Stimulated activated CD4-positive, alpha-beta T cell treated with anti-CD3 and anti-CD28 coated beads, Interleukin-12 subunit alpha, Interleukin-12 subunit beta, amount 100 ng/mL, for 24 hours (primary cell): ENCODE results near the gene GPR3.

ENCODE experiments used
- DNase-seq, 2 experiments: peaks; one replicate each; pipeline ENCODE4 v3.0.0-alpha.2; 2020; ENCODE audit warnings: low read depth in 2 of 2

The GPR3 gene, protein sequence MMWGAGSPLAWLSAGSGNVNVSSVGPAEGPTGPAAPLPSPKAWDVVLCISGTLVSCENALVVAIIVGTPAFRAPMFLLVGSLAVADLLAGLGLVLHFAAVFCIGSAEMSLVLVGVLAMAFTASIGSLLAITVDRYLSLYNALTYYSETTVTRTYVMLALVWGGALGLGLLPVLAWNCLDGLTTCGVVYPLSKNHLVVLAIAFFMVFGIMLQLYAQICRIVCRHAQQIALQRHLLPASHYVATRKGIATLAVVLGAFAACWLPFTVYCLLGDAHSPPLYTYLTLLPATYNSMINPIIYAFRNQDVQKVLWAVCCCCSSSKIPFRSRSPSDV

DNA sequence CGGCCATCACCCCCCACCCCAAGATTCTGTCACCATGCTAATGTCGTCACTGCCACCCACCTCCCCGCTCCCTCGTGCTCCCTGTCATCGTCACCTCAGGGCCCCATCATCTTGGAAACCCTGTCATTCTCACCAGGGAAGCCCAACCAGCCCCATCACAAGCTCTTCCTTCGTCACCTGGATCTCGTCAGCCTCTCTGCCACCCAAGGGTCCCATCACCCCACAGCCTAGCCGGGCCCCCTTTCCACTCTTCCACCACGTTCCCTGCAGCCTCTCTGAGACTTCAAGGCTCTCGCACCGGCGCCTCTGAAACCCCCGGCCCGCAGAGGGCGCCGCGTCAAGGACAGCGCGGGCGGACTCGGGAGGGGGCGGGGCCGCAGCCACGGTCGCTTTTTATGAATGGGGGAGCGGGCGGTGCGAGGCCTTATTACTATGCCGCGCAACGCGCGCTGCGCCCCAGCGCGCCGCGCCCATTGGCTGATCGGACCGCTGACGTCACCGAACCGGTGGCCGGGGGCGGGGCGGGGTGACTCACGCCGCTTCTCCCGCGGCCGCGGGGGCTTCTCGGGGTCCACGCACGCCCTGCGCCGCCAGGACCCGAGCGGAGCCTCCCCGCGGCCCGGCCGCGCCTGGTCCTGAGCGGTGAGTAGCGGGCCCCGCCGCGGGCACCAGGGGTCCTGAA lies at the start of gene GPR3:
Gene GPR3, plus strand, starts transcription at position 527 of the 682 bp plus-strand sequence. CDS start 1,177 bp downstream, outside the sequence.
- DNase-seq: peak; percentile 87 to 93

DNA sequence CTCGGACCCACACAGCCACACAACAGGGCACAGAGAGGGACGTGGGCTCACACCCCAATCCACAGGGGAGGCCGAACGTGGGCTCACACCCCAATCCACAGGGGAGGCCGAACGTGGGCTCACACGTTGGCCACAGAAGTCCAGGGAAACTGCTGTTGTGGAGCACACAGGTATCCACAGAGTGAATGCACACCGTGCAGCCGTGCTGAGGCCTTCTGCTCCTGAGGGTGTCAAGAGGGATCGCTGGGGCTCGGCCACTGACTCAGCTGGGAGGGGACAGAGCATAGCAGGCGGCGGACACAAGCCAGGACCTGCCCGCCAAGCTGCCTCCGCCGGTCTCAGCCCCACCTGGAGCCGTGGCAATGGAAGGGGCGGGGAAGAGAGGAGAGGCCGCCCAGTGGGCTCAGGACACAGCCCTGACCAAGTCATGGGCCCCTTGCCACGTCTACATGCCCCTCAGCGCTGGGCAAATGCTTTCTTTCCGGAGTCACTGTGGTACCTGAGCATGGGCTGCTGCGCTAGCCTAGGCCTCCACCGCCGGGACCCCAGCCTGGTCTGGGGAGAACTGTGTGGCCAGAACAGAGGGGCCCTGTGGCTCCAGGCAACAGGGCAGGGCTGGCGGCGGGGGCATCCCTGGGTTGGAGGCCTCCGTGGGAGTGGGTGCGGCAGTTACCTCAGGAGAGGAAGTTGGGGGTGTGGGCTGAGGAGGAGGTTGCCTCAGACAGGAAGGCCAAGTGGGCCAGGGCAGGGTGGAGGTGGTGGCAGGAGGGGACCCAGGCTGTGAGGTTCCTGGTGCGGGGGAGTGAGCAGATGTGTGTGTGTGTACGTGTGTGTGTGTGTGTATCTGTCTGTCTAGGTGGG lies 49.4 kb upstream of the GPR3 start:
- DNase-seq: peak in 1 of 2 experiments; percentile 36

DNA sequence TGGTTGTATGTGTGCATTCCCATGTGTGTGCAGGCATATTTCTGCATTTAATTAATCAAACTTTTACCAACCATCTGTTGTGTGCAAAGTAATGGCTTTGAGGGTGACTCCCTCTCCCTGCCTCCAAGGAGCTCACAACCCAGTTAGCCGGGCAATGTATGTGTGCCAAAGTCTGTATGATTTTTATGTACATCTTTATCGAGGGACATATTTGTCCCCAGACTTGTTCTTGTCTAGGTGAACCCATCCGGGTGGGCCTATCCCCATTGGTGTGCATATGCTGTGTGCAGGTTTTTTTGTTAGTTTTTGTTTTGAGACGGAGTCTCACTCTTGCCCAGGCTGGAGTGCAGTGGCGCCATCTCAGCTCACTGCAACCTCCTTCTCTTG lies 48.8 kb upstream of the GPR3 start:
- DNase-seq: no peak

DNA sequence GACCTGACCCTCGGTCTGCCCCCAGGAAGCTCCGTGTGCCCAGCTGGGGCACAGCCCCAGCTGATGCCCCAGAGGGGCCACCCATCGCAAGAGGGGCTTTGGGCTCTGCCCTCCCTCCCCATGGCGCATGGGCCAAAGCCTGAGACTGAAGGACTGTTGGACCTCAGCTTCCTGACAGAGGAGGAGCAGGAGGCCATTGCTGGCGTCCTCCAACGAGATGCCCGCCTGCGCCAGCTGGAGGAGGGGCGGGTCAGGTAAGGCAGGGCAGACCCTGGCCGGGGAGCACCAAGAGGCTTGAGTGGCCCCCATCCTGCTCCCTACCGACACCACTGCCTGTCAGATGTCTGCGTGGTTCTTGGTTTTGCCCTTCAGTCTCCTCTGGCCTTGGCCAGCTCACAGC lies 47.1 kb upstream of the GPR3 start:
- no peak for DNase-seq

DNA sequence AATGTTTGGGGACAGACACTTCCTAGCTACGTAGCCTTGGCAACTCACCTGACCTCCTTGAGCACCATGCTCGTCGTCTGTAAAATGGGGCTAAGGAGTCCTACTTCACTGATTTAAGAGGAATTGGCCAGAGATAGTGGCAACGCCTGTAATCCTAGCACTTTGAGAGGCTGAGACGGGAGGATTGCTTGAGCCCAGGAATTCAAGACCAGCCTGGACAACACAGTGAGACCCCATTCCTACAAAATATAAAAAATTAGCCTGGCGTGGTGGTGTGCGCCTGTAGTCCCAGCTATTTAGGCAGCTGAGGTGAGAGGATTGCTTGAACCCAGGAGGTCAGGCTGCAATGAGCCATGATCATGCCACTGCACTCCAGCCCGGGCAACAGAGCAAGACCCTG lies 46.1 kb upstream of the GPR3 start:
- no peak for DNase-seq

DNA sequence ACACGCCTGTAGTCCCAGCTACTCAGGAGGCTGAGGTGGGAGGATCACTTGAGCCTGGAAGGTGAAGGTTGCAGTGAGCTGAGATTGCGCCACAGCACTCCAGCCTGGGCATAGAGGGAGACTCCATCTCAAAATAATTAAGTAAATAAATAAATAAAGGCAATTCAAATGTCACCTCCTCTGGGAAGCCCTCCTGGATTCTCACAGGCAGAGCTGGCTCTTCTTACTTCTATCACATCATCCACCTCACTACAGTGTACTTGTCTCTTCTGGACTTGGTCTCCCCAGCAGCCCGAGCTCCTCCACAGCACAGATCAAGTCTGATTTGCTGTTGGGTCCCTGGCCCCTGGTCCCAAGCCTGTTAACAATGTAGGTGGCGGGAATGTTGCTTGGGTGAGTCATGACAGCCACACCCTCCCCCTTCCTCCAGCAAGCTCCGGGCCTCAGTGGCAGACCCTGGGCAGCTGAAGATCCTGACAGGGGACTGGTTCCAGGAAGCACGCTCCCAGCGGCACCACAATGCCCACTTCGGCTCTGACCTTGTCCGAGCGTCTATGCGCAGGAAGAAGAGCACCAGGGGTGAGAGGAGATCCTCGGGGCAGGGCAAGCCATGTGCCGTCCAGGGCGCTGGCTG lies 45.3 kb upstream of the GPR3 start:
- no peak for DNase-seq

DNA sequence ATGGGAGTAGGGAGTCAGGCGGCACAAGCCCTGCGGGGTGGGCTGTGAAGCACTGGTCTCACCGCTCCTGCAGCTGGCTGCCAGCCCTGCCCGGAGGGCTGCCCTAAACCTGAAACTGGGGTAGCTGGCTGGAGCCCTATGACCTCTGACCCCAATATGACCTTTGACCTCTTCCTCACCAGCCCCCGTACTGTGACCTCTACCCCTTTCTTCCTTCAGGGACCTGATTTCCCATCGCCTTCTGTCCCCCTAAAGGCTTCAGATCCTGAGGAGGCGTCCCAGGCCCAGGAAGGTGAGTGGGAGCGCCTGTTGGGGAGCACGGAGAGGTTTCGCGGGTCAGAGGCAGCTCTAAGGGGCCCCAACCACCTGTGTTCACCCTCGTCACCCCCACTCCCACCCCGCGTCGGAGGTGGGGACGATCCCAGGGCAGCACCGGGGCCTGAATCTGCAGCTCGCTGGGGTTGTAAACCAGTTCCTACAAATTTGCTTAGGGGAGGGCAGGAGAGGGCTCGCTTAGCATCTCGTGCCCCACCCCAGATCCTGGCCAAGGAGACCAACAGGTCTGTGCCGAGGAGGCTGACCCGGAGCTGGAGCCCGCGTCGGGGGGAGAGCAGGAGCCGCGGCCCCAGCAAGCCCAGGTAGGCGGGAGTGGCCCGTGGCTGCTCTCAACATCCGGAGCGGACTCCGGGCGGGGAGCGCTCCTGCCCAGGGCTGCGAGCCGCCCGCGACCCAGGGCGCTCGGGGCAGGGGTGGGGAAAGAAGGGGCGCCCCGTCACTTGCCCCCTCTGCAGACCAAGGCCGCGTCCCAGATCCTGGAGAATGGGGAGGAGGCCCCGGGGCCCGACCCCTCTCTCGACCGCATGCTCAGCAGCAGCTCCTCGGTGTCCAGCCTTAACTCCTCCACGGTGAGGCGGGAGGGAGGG lies 43.3 kb upstream of the GPR3 start:
- no peak for DNase-seq

DNA sequence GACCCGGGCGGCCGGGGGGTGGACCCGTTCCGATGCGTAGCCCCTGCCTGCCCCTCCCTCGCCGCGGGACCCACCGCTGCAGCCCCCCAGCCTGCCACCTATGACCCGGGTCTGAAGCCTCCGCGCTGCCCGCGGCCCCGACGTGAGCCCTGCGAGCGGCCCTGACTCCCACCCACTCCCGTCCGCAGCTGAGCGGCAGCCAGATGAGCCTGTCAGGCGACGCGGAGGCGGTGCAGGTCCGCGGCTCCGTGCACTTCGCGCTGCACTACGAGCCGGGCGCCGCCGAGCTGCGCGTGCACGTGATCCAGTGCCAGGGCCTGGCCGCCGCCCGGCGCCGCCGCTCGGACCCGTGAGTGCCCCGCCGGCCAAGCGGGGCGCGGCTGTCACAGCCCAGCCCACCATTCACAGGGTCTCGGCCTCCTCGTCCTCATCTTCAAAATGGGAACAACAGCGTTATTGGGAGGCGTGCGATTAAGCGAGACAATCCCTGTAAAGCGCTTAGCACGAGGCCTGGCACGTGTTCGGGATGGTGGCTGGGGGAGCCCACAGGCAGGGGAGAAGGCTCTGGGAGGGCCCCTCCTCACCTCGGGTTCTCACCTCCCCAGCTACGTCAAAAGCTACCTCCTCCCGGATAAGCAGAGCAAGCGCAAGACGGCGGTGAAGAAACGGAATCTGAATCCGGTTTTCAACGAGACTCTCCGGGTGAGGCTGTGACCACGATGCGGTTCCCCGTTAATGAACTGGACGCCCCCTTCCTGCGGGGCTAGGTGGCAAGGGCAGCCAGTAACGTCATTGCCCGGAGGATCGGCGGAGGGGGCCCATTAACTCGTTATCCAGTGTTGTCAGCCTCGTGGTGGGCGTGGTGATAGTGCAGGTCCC lies 42.4 kb upstream of the GPR3 start:
- no peak for DNase-seq

DNA sequence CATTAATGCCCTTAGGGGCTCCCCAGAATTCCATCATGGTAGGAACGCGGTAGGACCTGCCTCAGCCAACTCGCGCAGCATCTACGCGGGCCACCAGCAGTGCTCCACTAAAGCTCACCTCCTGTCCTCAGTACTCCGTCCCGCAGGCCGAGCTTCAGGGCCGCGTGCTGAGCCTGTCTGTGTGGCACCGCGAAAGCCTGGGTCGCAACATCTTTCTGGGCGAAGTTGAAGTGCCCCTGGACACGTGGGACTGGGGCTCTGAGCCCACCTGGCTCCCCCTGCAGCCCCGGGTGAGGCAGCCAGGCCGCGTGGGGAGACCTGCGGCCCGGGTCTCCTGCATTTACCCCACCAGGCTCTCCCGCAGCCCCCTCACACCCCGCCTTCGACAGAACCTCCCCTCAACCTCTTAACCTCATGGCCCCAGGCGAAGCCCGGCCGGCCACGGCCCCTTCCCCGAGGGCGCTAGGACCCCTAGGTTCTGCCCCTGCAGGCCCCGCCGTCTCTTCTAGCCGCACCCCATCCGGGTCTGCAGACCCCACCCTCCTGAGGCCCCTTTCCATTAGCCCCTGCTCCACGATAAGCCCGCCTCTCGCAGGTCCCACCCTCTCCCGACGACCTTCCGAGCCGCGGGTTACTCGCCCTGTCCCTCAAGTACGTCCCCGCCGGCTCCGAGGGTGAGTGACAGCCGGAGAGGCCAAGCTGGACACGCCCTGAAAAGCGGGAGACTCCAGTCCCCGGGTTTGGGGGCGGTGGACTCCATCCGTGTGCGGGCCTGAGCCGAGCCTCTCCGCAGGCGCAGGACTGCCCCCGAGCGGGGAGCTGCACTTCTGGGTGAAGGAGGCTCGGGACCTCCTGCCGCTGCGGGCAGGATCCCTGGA lies 41.5 kb upstream of the GPR3 start:
- no peak for DNase-seq

DNA sequence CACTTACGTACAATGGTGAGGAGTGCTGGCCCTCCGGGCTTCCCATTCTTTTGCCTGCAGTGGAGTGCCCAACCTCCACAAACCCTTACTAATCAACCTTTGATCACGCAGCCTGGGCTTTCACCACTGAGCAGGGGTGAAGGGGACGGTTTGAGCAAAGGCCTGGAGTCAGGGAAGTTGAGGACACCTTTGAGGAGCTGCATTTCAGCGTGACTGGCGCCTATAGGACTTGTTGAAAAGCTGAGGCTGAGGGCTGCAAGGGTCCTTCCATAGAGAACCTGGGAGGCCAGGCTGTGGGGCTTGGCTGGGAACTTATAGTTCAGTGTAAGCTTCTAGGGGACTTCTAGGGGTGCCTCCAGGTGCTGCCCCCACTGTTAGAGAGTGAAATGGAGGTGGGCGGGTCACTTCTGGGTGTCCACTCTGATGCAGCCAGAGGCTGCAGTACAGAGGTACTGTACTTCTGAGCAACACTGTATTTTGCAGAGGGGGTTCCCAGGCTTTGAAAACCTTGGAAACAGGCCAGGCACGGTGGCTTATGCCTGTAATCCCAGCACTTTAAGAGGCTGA lies 40.8 kb upstream of the GPR3 start:
- DNase-seq: no peak

DNA sequence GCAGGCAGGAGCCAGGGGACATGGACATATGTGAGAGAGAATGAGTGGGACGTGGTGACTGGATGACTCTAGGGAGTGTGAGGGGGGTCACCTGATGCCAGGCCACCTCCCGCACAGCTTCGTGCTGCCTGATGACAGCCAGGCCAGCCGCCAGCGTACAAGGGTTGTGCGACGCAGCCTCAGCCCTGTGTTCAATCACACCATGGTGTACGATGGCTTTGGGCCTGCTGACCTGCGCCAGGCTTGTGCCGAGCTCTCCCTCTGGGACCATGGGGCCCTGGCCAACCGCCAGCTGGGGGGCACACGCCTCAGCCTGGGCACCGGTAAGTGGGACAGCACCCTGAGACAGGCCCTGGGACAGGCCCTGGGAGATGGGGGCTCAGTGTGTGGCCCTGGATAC lies 39.3 kb upstream of the GPR3 start:
- no peak for DNase-seq

DNA sequence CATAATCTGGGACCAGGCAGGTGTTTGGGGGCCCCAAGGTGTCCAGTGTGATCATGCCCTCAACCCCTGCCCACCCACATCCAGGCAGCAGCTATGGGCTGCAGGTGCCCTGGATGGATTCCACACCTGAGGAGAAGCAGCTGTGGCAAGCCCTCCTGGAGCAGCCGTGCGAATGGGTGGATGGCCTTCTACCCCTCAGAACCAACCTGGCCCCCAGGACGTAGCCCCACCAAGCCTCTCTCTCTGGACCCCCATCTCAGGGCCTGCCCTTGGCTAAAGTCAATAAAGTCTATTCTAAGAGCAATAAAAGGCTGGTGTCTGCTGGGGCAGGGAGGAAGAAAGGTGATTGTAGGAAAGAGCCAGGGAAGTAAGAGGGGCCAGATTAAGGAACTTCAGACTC lies 38.8 kb upstream of the GPR3 start:
- no peak for DNase-seq

DNA sequence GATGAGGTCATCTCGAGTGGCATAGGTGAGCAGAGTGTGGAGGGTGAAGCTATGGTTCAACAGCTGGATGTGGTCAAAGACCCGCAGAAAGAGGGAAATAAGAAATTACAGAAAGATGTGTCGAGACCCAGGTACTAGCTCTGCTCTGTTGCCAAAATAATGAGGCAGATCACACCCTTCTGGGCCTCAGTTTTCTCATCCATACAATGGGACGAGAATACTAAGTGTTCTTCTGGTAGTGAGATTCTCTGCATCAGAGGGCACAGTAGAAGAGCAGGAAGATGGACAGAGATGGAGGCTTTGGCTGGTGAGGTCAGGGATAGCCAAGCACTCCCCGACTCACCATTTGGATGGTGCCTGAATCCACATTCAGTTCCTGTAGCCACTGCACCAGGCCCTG lies 36.7 kb upstream of the GPR3 start:
- no peak for DNase-seq

DNA sequence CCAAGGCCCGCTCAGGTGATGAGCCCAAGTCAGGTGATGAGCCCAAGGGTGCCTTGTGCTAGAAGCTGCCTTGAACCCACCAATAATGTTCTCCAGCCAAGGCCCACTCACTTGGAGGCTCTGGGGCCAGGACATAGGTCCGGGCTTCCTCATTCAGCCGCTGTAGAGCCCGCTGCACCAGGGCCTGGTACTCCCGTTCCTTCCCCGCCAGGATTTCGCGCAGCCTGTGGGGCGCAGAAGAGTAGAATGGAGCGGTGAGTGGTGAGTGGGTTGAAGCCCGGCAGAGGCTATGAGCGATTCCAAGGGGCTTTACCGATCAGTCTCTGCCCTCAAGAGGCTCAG lies 36.2 kb upstream of the GPR3 start:
- no peak for DNase-seq

DNA sequence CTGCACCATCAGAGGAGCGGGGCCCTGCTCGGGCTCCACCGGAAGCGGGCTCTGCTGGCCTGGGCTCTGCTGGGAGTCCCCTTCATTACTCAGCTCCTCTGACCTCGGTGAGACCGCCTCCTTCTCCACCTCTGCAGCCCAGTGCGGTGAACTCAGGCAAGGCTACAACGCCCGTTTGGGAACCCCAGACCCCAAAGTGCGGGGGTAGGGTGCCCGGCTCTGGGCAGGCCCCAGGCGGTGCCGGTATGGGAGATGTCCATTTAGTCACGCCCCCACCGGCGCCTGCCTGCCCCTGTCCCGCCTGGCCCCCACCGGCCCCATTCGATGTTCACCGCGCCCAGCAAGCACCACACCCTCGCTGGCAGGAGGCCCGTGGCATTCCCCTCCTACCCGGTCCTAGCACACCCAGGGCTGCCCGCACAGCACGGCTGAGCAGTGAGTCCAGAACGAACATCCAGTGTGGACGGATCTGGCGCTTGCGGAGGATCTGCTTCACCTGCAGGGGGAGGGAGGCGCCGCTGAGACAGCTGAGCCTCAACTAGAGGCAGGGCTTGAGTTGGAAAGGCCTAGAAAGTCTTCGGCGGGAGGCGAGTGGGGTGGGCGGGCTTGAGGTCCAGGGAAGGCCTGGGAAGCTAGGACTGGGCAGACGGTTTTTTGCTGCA lies 35.7 kb upstream of the GPR3 start:
- DNase-seq: no peak

DNA sequence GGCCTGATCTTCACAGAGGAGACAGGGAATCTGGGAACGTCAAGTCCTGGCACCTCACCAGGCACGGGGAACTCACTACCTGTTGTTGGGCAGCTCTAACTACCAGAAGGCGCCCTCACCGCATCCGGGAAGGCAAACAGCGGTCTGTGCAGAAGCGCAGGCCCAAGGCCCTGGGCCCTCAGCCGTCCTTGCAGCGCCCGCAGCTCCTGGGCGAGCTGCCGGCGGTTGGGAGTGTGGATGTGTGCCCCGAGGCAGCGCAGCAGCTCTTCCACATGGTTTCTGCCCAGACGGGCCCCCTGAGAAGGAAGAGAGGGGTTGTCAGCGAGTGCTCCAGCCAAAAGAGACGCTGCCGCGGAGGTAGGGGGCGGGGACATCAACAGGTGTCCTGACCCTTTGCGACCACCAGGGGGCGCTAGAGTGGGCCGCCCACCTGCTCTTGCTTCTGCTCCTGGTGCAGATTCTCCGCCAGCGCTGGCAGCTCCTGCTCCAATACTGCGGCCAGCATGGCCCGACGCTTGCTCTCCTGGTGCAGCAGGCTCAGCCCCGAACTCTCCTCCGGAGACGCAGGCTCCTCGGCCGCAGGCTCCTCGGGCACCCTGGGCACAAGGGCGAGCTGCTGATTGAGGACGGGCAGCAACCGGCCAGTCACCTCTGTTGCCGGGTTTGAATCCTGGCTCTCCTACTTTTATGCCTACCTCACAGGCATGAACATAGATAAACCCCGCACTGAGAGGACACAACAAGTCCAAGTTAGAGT lies 35.0 kb upstream of the GPR3 start:
- peak; percentile 70 to 71 for DNase-seq
